Epithelial cell of esophagus (primary cell): Measurements from ENCODE around the gene GALNT13.

Source experiments
- DNase-seq: peaks from one replicate; pipeline ENCODE4 v3.0.0; 2010; ENCODE audit warnings: low read depth
- H3K4me3 ChIP-seq: 2 replicates; pipeline ENCODE4 v1.5.1; 2011; ENCODE audit warnings: mild to moderate bottlenecking, low read length, control low read depth
- CTCF ChIP-seq: IDR thresholded peaks from 2 replicates; pipeline ENCODE4 v1.5.1; 2011; ENCODE audit warnings: low read depth, mild to moderate bottlenecking, low read length, control low read depth, inconsistent platforms; ENCODE audit not compliant: insufficient read depth; ENCODE audit errors: missing control alignments

Gene GALNT13

GRCh38 chr2:154140249-154141025, 268.7 kb downstream of the GALNT13 start:
- DNase-seq = no peak
- H3K4me3 ChIP-seq = no peak overlapping the region
- no peak for TF ChIP-seq CTCF

- no peak overlapping the region for H3K4me3 ChIP-seq
- no peak for TF ChIP-seq CTCF
- DNase-seq = no peak
These were observed 270.8 kb downstream of the GALNT13 start for GRCh38 chr2:154142480-154142879.

- no peak overlapping the region for H3K4me3 ChIP-seq
- no peak for TF ChIP-seq CTCF
- DNase-seq = no peak
These were observed 271.4 kb downstream of the GALNT13 start for GRCh38 chr2:154143105-154143504.

- DNase-seq = peak; percentile 45
- H3K4me3 ChIP-seq = no peak overlapping the region
- no peak for TF ChIP-seq CTCF
These were observed 286.4 kb downstream of the GALNT13 start for GRCh38 chr2:154158101-154158500.

- no peak for TF ChIP-seq CTCF
These were observed 289.6 kb downstream of the GALNT13 start for GRCh38 chr2:154161286-154161685.

GRCh38 chr2:154170400-154170799, 298.7 kb downstream of the GALNT13 start:
- no peak for TF ChIP-seq CTCF
- no peak for DNase-seq
- no peak overlapping the region for H3K4me3 ChIP-seq

More at GRCh38 chr2:154161286-154161685, 289.6 kb downstream of the GALNT13 start:
- DNase-seq = no peak
- H3K4me3 ChIP-seq = no peak overlapping the region

- H3K4me3 ChIP-seq = no peak overlapping the region
- no peak for TF ChIP-seq CTCF
- DNase-seq = no peak
These were observed 301.4 kb downstream of the GALNT13 start for GRCh38 chr2:154173164-154173563.
